HG02870 (cell line): ENCODE data around the gene RNU6-8.

ENCODE experiments used
- ATAC-seq: cut with Tn5 transposase; IDR thresholded peaks from one replicate; pipeline ENCODE4 v1.9.1; 2021; ENCODE audit warnings: mild to moderate bottlenecking, moderate library complexity; ENCODE audit not compliant: unreplicated experiment

The RNU6-8 gene

DNA sequence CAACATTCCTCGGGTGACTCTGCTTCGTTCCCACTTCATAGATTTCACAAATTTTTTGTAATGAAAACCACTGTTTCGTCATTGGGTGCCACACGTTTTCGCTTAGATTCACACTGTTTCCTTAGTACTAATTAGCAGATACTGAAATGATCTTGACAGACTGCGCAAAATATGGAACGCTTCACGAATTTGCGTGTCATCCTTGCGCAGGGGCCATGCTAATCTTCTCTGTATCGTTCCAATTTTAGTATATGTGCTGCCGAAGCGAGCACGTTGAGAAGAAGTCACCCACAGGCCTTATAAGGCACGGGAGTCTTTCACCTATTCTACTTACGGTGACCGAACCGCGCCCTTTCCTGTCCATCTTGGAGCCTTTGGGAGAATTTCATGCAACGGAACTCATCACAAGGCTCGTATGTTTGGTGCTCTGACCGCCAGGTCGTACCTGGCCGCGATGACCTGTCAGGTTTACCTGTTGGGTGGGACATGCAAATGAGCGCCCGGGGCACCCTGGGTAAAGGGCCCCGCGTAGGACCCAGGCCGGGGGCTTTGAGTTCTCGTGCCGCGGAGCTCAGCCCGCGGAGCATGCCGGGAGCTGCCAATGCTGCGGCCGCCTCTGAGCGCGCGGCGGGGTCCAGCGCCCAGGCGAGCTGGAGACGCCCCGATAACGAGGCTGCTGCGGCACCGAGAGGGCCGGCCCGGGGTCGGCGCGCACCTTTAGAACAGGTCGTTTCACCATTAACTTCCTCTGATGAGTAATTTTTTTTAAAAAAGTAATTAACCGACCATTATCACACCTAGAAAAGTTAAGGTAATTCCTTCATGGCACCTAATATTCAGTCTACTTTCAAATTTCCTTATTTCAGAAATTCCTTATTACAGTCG lies at the start of gene RNU6-8:
Gene RNU6-8, minus strand, starts transcription at position 272 of the 885 bp plus-strand sequence.
- peak; percentile 39 for ATAC-seq

DNA sequence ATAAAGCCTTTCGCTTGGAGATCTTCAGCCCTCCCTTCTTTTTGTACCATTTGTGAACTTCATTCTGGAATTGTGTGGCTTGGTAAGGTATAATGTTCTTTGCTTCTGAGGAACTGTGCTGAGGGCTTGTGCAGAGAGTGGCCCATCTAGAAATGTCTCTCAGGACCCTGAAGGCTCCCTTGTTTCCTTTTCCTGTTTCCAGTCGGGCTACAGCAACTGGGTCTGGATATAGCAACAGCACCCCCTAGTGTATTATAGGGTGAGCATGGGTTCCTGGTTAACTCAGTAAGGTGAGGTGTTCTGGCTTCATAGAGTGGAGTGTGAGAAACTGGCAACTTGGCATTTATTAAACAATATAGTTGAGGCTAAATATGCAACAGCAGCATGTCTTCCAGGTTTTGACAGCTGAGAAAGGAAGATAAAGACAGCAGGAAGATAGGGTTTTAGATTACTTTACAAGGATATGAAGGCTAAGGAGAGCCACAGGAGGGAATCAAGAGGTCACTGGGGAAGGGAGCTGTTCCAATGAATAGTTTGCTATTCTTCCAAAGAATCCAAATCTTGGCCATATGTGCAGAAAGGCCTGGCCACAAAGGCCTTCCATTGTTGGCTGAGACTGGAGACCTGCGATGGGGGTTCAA lies 49.1 kb upstream of the RNU6-8 start:
- peak; percentile 86 for ATAC-seq

DNA sequence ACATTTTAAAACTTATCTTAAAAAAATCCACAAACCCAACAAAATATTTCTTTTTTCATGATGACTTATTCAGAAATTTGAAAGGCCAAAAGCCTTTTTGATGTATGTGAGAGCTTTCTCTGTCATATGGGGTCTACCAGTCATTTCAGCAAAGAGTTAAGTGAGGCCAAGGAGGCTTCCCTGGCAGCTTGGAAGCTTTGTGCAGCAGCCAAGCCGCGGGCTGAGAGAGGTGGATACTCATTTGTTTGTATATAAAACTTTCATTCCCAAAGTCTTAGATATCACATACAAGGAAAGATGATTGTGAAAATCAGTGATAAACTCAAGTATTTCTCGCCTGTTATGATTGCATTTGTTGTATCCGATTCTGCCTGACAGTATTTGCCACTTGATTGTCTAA lies 48.5 kb upstream of the RNU6-8 start:
- no peak for ATAC-seq

DNA sequence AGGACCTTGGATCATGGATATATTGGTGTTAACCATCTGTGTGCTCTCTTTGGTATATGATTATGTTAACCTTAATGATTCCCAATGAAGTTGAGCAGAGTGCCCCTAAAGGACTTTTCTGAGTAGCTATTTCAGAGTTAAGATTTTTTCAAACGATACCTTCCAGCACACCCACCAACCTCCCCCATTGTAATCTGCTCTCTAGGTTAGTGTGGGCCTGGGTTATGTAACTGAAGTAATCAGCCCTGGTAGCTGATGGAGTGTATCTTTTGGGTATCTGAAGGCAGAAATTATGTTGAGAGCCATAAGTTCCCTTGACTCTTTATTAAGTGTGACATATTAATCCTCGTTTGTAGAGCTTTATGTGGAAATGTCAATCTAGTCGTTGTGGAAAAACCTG lies 47.6 kb upstream of the RNU6-8 start:
- no peak for ATAC-seq

DNA sequence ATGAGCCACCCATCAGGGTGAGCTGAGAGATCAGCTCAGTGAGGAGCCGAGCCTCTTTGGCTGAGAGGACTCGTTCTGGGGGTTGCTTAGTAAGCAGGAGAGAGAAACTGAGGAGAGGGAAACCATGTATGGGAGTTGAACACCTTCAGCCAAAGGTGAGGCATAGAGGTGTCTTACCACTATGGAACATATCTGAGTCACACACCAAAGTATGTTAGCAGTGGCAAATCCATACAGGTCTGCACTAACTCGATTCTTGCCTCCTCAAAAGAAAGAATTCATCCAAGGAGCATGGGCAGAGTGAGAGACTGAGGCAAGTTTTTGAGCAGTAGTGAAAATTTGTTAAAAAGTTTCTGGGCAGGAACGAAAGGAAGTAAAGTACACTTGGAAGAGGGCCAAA lies 46.7 kb upstream of the RNU6-8 start:
- no peak for ATAC-seq

DNA sequence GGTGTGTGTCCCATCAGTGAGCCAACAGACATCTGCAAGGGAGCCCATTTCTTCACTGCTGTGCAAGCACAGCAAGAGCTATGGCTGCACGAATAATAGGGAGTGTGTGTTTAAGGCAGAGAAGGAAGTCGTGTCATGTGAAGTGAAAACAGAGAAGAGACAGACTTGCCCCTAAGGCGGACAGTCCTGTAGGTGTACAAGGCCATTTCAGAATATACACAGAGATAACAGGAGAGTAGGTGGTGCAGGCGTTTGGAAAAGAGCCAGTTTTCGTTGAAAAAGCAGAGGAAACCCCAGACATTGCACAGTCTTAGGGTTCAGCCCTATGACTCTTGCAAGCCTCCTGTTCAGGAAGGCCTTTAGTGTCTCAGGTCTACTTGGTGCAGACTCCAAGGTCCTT lies 46.3 kb upstream of the RNU6-8 start:
- ATAC-seq = no peak

DNA sequence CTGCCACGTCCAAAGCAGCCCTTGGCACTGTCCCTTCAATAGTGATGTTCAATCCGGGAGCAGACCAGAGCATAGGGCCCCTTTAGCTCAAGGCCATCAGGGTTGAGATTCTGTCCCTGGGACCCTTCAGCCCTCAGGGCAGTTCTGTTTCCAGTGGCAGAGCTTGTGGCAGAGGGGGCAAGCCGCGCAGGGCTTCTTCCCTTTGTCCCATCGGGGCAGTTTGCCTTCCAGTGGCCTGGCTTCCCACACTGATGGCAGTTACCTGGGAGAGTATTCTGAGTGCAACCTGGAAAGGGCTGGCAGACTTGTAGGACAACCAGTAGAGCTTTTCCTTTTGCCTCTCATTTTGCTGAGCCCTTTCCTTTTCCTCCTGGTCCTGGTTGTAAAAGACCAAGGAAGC lies 43.7 kb upstream of the RNU6-8 start:
- ATAC-seq = no peak

DNA sequence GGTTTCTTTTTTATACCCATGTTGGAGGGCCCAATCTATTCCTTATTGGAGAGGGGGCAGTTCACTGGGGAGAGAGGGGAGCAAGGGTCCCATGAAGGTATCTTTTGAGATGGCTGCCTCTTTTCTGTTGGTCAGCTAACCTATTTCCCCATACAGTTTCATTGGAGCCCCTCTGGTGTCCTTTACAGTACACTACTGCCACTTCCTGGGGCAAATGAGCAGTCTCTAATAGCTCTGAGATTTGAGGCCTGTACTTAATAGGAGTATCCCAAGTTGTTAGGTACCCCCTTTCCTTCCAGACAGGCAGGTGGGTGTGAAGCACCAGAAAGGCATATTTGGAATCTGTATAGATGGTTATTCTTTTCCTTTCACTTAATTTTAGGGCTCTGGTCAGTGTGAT lies 41.3 kb upstream of the RNU6-8 start:
- ATAC-seq = no peak

DNA sequence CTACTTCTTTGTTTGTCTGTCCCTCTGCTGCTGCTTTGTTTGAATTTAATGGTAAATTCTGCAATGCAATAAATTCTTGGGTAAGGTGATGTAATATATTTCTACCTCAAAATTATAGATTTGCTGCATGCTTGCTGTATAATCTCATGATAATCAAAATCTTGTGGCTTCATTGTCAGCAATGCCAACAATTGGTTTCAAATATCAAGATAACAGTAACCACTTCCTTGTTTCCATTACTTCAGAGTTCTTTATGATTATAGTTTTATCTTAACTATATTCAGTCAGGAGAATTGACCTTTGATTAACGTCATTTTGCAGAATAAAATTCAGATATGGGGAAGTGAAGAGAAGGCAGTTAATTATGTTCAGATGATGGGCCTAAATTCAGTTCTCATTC lies 30.2 kb upstream of the RNU6-8 start:
- no peak for ATAC-seq

DNA sequence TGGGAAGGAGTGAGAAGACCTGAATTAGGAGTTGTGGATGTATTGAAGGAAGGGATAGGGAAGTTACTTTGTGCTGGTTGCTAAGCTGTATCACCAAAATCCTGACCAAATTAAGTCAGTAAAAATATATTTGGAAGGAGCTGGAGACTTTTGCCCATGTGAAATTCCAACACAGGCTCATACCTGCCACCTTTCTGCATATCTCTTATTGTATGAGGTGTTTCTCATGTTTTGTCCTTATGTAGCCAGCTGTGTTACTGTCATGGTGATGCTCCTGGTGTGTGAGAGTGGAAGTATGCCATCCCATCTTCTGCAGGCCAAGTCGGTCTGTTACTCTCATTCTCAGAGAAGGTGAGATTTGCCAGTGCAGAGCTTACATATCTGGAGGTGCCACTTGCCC lies 29.4 kb upstream of the RNU6-8 start:
- no peak for ATAC-seq

DNA sequence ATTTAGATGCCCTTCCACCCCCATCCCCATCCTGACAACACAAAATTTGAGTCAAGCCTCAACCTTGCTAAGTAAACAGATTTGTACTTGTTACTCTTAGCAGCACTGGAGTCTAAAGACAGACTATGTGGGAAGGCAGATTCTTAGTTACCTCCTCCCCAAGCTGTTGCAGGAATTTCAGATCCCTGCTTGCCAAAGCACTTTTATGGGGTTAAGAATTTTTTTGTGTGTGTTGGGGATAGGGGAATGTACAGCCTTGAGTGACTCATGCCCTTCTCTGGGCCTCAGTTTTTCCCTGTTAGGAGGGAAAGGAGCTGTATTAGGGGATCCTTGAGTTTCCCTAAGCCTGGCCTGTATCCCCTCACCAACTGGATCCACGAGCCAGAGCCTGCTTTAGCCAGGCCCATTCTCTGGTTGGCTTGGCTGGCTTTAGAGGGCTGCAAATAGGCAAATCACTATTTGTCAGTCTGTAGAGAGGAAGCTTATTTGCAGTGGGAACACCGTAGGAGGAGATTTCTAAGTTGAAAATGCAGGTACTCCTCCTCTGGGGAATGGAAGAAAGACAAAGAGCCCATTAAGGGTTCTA lies 27.7 kb upstream of the RNU6-8 start:
- ATAC-seq = no peak

DNA sequence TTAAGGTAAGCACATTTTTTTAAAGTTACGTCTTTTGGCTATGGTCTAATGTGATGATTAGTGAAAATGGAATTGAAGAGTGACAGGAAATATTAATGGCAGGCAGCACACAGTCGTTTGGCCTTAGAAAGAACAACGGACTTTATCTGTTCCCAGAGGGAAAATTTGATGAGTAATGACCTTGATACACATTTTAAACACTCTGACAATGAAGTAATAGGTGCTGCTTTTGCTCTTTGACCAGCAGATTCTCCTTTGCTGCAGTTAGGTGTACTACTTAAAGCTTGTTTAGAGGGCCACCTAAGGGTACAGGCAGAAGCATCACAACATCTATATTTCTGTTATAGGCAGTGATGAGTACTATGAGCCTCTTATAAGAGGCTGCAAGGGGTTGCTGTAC lies 27.1 kb upstream of the RNU6-8 start:
- ATAC-seq = no peak

DNA sequence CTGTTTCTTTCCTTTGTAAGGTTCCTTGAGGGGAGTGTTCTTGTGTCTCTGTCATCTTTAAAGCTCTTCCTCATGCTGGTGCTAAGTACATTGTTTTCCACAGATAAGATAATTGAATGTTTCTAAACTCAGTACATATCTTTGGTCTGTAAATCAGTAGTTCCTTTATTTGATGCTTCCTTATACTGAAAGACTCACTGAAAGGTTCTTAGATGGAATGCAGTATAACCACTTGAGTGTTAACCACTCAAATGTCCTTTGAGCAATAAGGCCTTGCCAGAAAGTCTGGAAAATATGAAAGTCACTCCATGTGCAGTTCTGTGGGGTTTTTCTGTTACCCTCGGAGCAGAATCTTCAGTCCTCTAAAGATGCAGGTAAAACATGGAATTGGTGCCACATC lies 23.0 kb upstream of the RNU6-8 start:
- ATAC-seq = no peak

DNA sequence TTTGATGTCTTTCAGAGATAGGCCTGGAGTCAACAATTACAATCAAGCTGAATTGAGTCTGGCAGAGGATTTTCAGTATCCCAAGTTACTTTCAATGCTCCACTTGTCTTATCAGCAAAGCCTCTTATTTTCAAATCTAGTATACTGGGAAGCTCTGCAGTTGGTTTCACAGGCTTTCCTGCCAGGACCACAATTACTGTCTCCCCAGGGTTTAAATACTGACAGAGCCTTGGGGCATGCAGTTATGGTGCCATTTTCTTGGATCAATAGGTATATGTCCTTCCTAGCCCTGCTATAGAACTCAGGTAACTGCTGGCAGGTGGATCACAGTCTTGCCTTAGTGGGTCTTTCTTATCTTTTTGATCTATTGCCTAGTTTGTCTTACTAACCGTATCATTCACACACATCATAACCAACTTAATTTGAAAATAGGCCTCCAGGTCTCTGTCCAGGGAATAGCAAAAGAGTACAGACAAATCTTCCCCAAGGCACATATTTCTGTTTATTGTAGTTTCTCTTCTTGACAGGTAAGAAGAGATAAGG lies 22.4 kb upstream of the RNU6-8 start:
- no peak for ATAC-seq

DNA sequence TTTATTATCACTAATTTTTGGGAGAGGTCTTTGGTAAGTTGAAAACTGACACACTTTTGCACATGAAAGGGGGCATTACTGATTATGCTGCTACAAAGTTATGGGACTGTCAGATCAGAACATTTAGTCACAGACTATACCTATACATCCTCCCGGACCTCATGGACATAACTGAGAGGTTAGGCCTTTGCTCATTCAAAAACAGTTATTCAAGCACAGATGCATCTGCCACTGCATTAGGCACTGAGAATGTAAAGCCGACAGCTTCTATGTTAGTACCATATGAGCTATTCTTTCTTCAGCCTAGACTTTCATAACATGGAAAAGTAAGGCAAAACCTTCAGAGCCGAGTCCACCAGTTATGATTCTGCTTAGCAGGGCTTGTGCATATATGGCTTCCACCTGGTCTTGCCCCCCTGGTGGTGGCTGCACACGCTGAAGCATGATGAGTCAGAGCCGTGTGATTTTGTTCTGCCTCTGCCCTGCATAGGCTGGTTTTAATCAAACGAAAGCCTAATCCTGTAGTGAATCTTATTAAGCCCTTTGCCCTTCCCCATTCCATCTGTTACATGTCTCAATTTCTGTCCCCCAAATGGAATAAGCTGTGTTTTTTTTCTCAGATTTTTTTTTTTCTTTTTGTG lies 21.8 kb upstream of the RNU6-8 start:
- peak; percentile 89 for ATAC-seq

DNA sequence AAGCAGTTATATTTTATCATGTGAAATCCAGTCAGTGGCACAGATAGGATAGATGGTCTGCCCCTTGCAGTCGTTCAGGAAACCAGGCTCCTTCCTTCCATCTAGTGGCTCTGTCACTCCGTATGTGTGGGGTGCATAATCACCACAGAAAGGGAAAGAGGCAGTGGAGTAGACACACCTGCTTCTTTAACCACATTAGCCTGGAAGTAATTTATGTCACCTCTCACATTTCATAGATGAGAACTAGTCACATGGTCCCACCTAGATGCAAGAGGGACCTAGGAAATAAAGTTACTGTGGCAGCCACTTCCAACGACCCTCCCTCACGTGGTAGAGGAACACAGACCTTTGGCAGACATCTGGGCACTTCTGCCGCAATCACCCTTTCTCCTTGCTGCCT lies 14.2 kb upstream of the RNU6-8 start:
- no peak for ATAC-seq

DNA sequence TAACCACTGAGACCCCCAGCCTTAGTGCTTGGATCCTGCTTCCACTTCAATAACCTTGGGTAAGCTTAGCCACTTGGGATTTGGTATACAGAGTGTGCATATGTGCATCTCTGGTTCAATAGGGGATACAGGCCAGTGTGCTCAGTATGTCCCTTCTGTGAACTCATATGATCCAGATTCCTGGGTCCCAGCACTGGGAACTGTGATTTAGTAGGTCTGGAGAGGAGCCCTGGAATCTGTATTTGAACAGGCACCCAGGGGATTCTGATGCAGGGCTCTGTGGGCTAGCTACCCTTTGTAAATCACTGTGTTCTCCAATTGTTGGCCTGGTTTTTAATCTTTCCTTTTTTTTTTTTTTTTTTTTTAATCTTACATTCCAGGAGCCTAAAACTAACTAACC lies 9.8 kb upstream of the RNU6-8 start:
- no peak for ATAC-seq

DNA sequence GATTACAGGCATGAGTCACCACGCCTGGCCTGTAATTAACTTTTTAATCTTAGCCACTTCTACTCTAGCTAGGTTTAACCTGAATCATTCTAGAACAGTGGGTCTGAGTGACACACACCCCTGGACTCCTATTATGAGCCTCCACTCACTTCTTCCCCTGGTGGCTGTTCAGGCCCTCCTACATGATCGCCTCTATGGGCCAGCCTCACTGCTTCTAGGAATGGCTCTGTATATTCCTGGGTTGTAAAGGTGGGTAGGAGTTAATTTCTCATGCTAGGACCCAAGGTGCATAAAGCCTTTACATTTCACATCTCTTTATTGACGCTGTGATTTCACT lies 8.0 kb upstream of the RNU6-8 start:
- ATAC-seq = no peak

DNA sequence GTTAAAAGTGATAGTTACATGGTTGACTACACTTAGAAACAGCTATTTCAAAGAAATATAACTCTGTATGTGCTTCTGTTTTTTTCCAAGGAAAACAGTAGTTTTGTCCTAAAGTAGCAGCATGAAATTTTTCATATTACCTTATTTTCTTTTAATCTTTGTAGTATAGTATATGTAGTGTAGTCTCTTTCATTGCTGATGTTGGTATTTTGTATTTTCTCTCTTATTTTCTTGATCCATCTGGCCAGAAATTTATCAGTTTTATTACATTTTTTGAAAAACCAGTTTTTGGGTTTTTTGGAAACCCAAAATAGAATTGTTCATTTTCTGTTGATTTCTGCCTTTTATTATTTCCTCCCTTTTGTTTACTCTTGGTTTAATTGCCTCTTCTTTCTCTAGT lies 6.4 kb upstream of the RNU6-8 start:
- ATAC-seq = no peak

DNA sequence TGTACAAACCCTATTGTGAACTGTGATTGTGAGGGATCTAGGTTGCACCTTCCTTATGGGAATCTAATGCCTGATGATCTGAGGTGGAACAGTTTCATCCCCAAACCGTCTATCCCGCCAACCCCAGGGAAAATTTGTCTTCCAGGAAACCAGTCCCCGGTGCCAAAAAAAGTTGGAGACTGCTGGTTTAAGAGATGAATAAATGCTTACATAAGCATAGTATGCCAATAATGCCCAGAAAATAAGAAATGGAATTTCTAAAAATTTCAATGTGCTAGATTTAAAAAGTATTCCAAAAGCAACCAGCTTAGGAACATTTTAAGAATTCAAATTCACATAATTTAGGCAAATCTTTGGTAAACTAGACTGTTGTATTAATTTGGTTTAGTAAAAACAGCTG lies 5.4 kb upstream of the RNU6-8 start:
- ATAC-seq = no peak

DNA sequence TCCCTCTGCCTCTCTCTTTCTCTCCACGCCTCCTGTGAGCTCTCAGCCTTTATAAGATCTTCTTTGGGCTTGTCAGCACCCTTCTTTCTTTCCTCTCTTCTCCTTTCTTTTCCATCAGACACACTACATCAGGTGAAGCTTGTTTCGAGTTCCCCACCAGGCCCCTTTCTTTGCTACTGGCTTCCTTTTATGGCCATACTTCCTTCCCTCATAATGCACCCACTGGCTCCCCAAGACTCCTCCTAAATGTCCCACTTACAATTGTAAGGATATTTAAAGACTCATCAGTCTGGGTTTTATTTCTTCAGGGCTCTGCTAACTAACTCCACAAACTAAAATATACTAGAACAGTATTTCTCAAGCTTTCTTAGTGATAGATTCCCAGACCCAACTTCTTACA lies 3.5 kb upstream of the RNU6-8 start:
- no peak for ATAC-seq

DNA sequence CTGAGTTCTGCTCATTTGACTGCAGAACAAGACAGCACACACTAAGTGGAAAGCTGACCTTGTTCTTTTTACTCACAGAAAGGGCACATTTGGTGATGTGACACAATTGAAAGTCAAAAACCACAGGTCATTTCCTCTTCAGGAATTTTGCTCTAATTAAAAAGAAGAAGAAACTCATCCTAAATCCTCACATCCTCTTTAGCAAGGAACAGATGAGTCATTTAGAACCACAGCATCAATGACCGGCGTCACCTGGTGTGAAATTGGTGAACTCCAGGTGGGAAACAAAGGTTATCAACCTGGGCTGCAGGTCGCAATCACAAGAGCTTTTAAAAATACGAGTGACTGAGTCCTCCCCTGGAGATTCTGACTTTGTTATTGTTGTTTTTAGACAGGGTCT lies 2.9 kb upstream of the RNU6-8 start:
- ATAC-seq = peak; percentile 37
